ENCODE measurements around the gene MAP1A. TPM values are rescaled to one million over a fixed set of nuclear protein-coding genes. Genes with fewer than 3 reads are reported as not detected.

Gene MAP1A
- total RNA-seq, 2 donors from 2014 or later: 0.66 to 1.1 TPM

GRCh38 chr15:43523646-43524045, 6.2 kb downstream of the MAP1A start:
- Histone ChIP-seq H3K9ac (ENCODE audit: extremely low read depth, low read length, poor library complexity, severe bottlenecking) (no peak overlapping the region), H3K27me3 (ENCODE audit: control insufficient read depth, insufficient read depth, low read length, poor library complexity, severe bottlenecking) (peaks cover 58% of the 10 kb centered on the region), H3K4me1 (ENCODE audit: control insufficient read depth, insufficient read depth, low read length) (no peaks in the 10 kb centered on the region), H3K36me3 (ENCODE audit: control insufficient read depth, insufficient read depth, low read length) (no peaks in the 10 kb centered on the region), H3K4me3 (ENCODE audit: low read length) (no peak overlapping the region), H3K9me3 (ENCODE audit: control insufficient read depth, low read length) (no peaks in the 10 kb centered on the region), H3K27ac (ENCODE audit: low read depth, low read length) (no peak overlapping the region)
- peaks cover 91% of the 10 kb centered on the region for H3K27me3 Mint-ChIP-seq (ENCODE audit: insufficient read depth)
- no peaks in the 10 kb centered on the region for H3K36me3 Mint-ChIP-seq (ENCODE audit: low read depth)
- H3K27ac Mint-ChIP-seq: no peak overlapping the region
- H3K4me3 Mint-ChIP-seq: no peak overlapping the region
- DNase-seq: no peak
- no peaks in the 10 kb centered on the region for H3K9me3 Mint-ChIP-seq
- TF ChIP-seq CTCF (conservative IDR thresholded peaks at IDR 0.05): no peak
- 86 to 90% methylated on average over 6 to 7 of the region's 7 CpGs for WGBS, 2 experiments (ENCODE audit: insufficient coverage in 1 of 2, insufficient read length in 1 of 2)
- H3K4me1 Mint-ChIP-seq: no peaks in the 10 kb centered on the region

- Mint-ChIP-seq H3K9me3 (no peaks in the 10 kb centered on the region), H3K27me3 (ENCODE audit: insufficient read depth) (peaks cover 87% of the 10 kb centered on the region), H3K4me1 (no peaks in the 10 kb centered on the region), H3K27ac (no peak overlapping the region), H3K4me3 (no peak overlapping the region), H3K36me3 (ENCODE audit: low read depth) (no peaks in the 10 kb centered on the region)
- Histone ChIP-seq H3K36me3 (ENCODE audit: control insufficient read depth, insufficient read depth, low read length) (no peaks in the 10 kb centered on the region), H3K27me3 (ENCODE audit: control insufficient read depth, insufficient read depth, low read length, poor library complexity, severe bottlenecking) (peaks cover 51% of the 10 kb centered on the region), H3K4me3 (ENCODE audit: low read length) (no peak overlapping the region), H3K9me3 (ENCODE audit: control insufficient read depth, low read length) (no peaks in the 10 kb centered on the region), H3K27ac (ENCODE audit: low read depth, low read length) (no peak overlapping the region), H3K9ac (ENCODE audit: extremely low read depth, low read length, poor library complexity, severe bottlenecking) (no peak overlapping the region), H3K4me1 (ENCODE audit: control insufficient read depth, insufficient read depth, low read length) (no peaks in the 10 kb centered on the region)
- DNase-seq: no peak
- TF ChIP-seq CTCF (conservative IDR thresholded peaks at IDR 0.05): peak; percentile 55
- WGBS, 2 experiments (ENCODE audit: insufficient coverage in 1 of 2, insufficient read length in 1 of 2): 87 to 98% methylated on average over 4 of the region's 4 CpGs
Observed at GRCh38 chr15:43524254-43524845, 6.9 kb downstream of the MAP1A start.

DNA sequence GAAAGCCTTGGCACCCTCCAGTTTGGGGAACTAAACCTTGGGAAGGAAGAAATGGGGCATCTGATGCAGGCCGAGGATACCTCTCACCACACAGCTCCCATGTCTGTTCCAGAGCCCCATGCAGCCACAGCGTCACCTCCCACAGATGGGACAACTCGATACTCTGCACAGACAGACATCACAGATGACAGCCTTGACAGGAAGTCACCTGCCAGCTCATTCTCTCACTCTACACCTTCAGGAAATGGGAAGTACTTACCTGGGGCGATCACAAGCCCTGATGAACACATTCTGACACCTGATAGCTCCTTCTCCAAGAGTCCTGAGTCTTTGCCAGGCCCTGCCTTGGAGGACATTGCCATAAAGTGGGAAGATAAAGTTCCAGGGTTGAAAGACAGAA, 7.7 kb downstream of the MAP1A start:
- Mint-ChIP-seq H3K36me3 (ENCODE audit: low read depth) (no peaks in the 10 kb centered on the region), H3K4me1 (no peaks in the 10 kb centered on the region), H3K4me3 (no peak overlapping the region), H3K27ac (no peak overlapping the region), H3K9me3 (no peaks in the 10 kb centered on the region), H3K27me3 (ENCODE audit: insufficient read depth) (peaks cover 87% of the 10 kb centered on the region)
- DNase-seq: no peak
- H3K27ac ChIP-seq (ENCODE audit: low read depth, low read length): no peak overlapping the region
- H3K27me3 ChIP-seq (ENCODE audit: control insufficient read depth, insufficient read depth, low read length, poor library complexity, severe bottlenecking): peaks cover 43% of the 10 kb centered on the region
- H3K4me1 ChIP-seq (ENCODE audit: control insufficient read depth, insufficient read depth, low read length): no peaks in the 10 kb centered on the region
- WGBS, 2 experiments (ENCODE audit: insufficient coverage in 1 of 2, insufficient read length in 1 of 2): 82 to 90% methylated on average over 4 of the region's 4 CpGs
- H3K36me3 ChIP-seq (ENCODE audit: control insufficient read depth, insufficient read depth, low read length): no peaks in the 10 kb centered on the region
- TF ChIP-seq CTCF (conservative IDR thresholded peaks at IDR 0.05): no peak
- no peak overlapping the region for H3K4me3 ChIP-seq (ENCODE audit: low read length)
- H3K9ac ChIP-seq (ENCODE audit: extremely low read depth, low read length, poor library complexity, severe bottlenecking): no peak overlapping the region
- H3K9me3 ChIP-seq (ENCODE audit: control insufficient read depth, low read length): no peaks in the 10 kb centered on the region

Measured in endodermal cell (in vitro differentiated cells).